ENCODE measurements around the gene CYFIP2.
A peak's percentile ranks its signal among the peaks of the same experiment; 100 is the strongest.

CYFIP2 gene

GRCh38 chr5:157285310-157286035, 19.6 kb downstream of the CYFIP2 start:
- Histone ChIP-seq H3K27ac (ENCODE audit: insufficient read depth, low read length, poor library complexity, severe bottlenecking) (no peak overlapping the region), H3K4me3 (ENCODE audit: insufficient read depth, low read depth, low read length, poor library complexity, severe bottlenecking) (no peak overlapping the region), H3K27me3 (replicated peaks; ENCODE audit: control insufficient read depth, insufficient read depth, low read length, poor library complexity, severe bottlenecking) (no peaks in the 10 kb centered on the region), H3K36me3 (ENCODE audit: control insufficient read depth, insufficient read depth, low read length) (peaks cover 48% of the 10 kb centered on the region), H3K9me3 (ENCODE audit: control insufficient read depth, low read length) (no peaks in the 10 kb centered on the region), H3K4me1 (ENCODE audit: control insufficient read depth, insufficient read depth, low read length, poor library complexity, severe bottlenecking) (peaks cover 28% of the 10 kb centered on the region)
- DNase-seq, result no peak

- Histone ChIP-seq H3K36me3 (ENCODE audit: control insufficient read depth, insufficient read depth, low read length) (peaks cover 59% of the 10 kb centered on the region), H3K27ac (ENCODE audit: insufficient read depth, low read length, poor library complexity, severe bottlenecking) (no peak overlapping the region)
Observed at GRCh38 chr5:157286761-157287211, 20.9 kb downstream of the CYFIP2 start.

GRCh38 chr5:157288405-157289163, 22.7 kb downstream of the CYFIP2 start:
- H3K27ac ChIP-seq (ENCODE audit: insufficient read depth, low read length, poor library complexity, severe bottlenecking), result peak overlapping the region; percentile 3
- no peak for DNase-seq

More at GRCh38 chr5:157286761-157287211, 20.9 kb downstream of the CYFIP2 start:
- H3K4me1 ChIP-seq (ENCODE audit: control insufficient read depth, insufficient read depth, low read length, poor library complexity, severe bottlenecking), result peaks cover 28% of the 10 kb centered on the region
- H3K9me3 ChIP-seq (ENCODE audit: control insufficient read depth, low read length), result no peaks in the 10 kb centered on the region
- H3K27me3 ChIP-seq (replicated peaks; ENCODE audit: control insufficient read depth, insufficient read depth, low read length, poor library complexity, severe bottlenecking), result no peaks in the 10 kb centered on the region
- no peak overlapping the region for H3K4me3 ChIP-seq (ENCODE audit: insufficient read depth, low read depth, low read length, poor library complexity, severe bottlenecking)
- DNase-seq, result no peak

GRCh38 chr5:157289164-157289819, 23.4 kb downstream of the CYFIP2 start:
- Histone ChIP-seq H3K4me3 (ENCODE audit: insufficient read depth, low read depth, low read length, poor library complexity, severe bottlenecking) (no peak overlapping the region), H3K27ac (ENCODE audit: insufficient read depth, low read length, poor library complexity, severe bottlenecking) (no peak overlapping the region), H3K36me3 (ENCODE audit: control insufficient read depth, insufficient read depth, low read length) (peaks cover 77% of the 10 kb centered on the region), H3K27me3 (replicated peaks; ENCODE audit: control insufficient read depth, insufficient read depth, low read length, poor library complexity, severe bottlenecking) (no peaks in the 10 kb centered on the region), H3K9me3 (ENCODE audit: control insufficient read depth, low read length) (no peaks in the 10 kb centered on the region), H3K4me1 (ENCODE audit: control insufficient read depth, insufficient read depth, low read length, poor library complexity, severe bottlenecking) (peaks cover 13% of the 10 kb centered on the region)
- no peak for DNase-seq

More at GRCh38 chr5:157288405-157289163, 22.7 kb downstream of the CYFIP2 start:
- Histone ChIP-seq H3K4me3 (ENCODE audit: insufficient read depth, low read depth, low read length, poor library complexity, severe bottlenecking) (no peak overlapping the region), H3K27me3 (replicated peaks; ENCODE audit: control insufficient read depth, insufficient read depth, low read length, poor library complexity, severe bottlenecking) (no peaks in the 10 kb centered on the region), H3K4me1 (ENCODE audit: control insufficient read depth, insufficient read depth, low read length, poor library complexity, severe bottlenecking) (peaks cover 16% of the 10 kb centered on the region), H3K9me3 (ENCODE audit: control insufficient read depth, low read length) (no peaks in the 10 kb centered on the region), H3K36me3 (ENCODE audit: control insufficient read depth, insufficient read depth, low read length) (peaks cover 71% of the 10 kb centered on the region)

- H3K9me3 ChIP-seq (ENCODE audit: control insufficient read depth, low read length), result no peaks in the 10 kb centered on the region
- H3K36me3 ChIP-seq (ENCODE audit: control insufficient read depth, insufficient read depth, low read length), result peaks cover 81% of the 10 kb centered on the region
- H3K4me1 ChIP-seq (ENCODE audit: control insufficient read depth, insufficient read depth, low read length, poor library complexity, severe bottlenecking), result peaks cover 19% of the 10 kb centered on the region
- peak overlapping the region; percentile 4 for H3K27ac ChIP-seq (ENCODE audit: insufficient read depth, low read length, poor library complexity, severe bottlenecking)
- H3K4me3 ChIP-seq (ENCODE audit: insufficient read depth, low read depth, low read length, poor library complexity, severe bottlenecking), result no peak overlapping the region
- no peaks in the 10 kb centered on the region for H3K27me3 ChIP-seq (replicated peaks; ENCODE audit: control insufficient read depth, insufficient read depth, low read length, poor library complexity, severe bottlenecking)
- no peak for DNase-seq
Observed at GRCh38 chr5:157290156-157290980, 24.4 kb downstream of the CYFIP2 start.

GRCh38 chr5:157290981-157291711, 25.2 kb downstream of the CYFIP2 start:
- H3K27me3 ChIP-seq (replicated peaks; ENCODE audit: control insufficient read depth, insufficient read depth, low read length, poor library complexity, severe bottlenecking), result no peaks in the 10 kb centered on the region
- peaks cover 19% of the 10 kb centered on the region for H3K4me1 ChIP-seq (ENCODE audit: control insufficient read depth, insufficient read depth, low read length, poor library complexity, severe bottlenecking)
- no peak for DNase-seq
- H3K36me3 ChIP-seq (ENCODE audit: control insufficient read depth, insufficient read depth, low read length), result peaks cover 83% of the 10 kb centered on the region
- no peak overlapping the region for H3K4me3 ChIP-seq (ENCODE audit: insufficient read depth, low read depth, low read length, poor library complexity, severe bottlenecking)
- H3K27ac ChIP-seq (ENCODE audit: insufficient read depth, low read length, poor library complexity, severe bottlenecking), result peak overlapping the region; percentile 4
- H3K9me3 ChIP-seq (ENCODE audit: control insufficient read depth, low read length), result no peaks in the 10 kb centered on the region

- H3K27me3 ChIP-seq (replicated peaks; ENCODE audit: control insufficient read depth, insufficient read depth, low read length, poor library complexity, severe bottlenecking), result no peaks in the 10 kb centered on the region
- H3K36me3 ChIP-seq (ENCODE audit: control insufficient read depth, insufficient read depth, low read length), result peaks cover 83% of the 10 kb centered on the region
- no peak overlapping the region for H3K27ac ChIP-seq (ENCODE audit: insufficient read depth, low read length, poor library complexity, severe bottlenecking)
- peaks cover 19% of the 10 kb centered on the region for H3K4me1 ChIP-seq (ENCODE audit: control insufficient read depth, insufficient read depth, low read length, poor library complexity, severe bottlenecking)
- no peaks in the 10 kb centered on the region for H3K9me3 ChIP-seq (ENCODE audit: control insufficient read depth, low read length)
- H3K4me3 ChIP-seq (ENCODE audit: insufficient read depth, low read depth, low read length, poor library complexity, severe bottlenecking), result no peak overlapping the region
- DNase-seq, result no peak
Observed at GRCh38 chr5:157292599-157292998, 26.7 kb downstream of the CYFIP2 start.

GRCh38 chr5:157294407-157295091, 28.6 kb downstream of the CYFIP2 start:
- no peaks in the 10 kb centered on the region for H3K27me3 ChIP-seq (replicated peaks; ENCODE audit: control insufficient read depth, insufficient read depth, low read length, poor library complexity, severe bottlenecking)
- peak overlapping the region; percentile 51 for H3K27ac ChIP-seq (ENCODE audit: insufficient read depth, low read length, poor library complexity, severe bottlenecking)
- no peak for DNase-seq
- H3K4me3 ChIP-seq (ENCODE audit: insufficient read depth, low read depth, low read length, poor library complexity, severe bottlenecking), result no peak overlapping the region
- peaks cover 85% of the 10 kb centered on the region for H3K36me3 ChIP-seq (ENCODE audit: control insufficient read depth, insufficient read depth, low read length)
- no peaks in the 10 kb centered on the region for H3K9me3 ChIP-seq (ENCODE audit: control insufficient read depth, low read length)
- H3K4me1 ChIP-seq (ENCODE audit: control insufficient read depth, insufficient read depth, low read length, poor library complexity, severe bottlenecking), result peaks cover 6% of the 10 kb centered on the region
